ENCODE results near the gene CD302. TPM values are rescaled to one million over a fixed set of nuclear protein-coding genes. Genes with fewer than 3 reads are reported as not detected.

Gene CD302
- total and polyA plus RNA-seq, 2 donors from 2014 or later, result 8.7 to 33.2 TPM

DNA sequence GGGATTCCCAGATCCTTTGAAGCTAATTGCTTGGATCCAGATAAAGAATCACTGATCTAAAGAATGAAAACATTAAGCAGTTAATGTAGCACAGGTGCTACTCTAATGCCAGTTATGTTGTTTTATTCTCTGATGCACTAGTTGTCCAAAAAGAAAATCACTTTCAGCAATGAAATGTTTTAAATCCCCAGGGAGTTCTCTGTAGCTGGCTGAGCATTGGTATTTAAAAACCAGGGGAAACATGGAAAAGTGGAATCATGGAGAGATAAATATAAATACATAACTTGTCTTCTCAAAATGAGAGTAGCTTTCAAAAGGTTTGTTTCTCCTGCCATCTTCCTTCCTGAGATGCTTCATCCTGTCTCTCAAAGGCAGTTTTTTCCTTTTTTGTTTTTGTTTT is 37.7 kb downstream of the CD302 start:
- no peak for TF ChIP-seq CTCF (IDR thresholded peaks at IDR 0.05; ENCODE audit: borderline replicate concordance, extremely low read depth, insufficient read depth)
- H3K27me3 ChIP-seq (ENCODE audit: control insufficient read depth, insufficient read depth, low read length), result no peaks in the 10 kb centered on the region

DNA sequence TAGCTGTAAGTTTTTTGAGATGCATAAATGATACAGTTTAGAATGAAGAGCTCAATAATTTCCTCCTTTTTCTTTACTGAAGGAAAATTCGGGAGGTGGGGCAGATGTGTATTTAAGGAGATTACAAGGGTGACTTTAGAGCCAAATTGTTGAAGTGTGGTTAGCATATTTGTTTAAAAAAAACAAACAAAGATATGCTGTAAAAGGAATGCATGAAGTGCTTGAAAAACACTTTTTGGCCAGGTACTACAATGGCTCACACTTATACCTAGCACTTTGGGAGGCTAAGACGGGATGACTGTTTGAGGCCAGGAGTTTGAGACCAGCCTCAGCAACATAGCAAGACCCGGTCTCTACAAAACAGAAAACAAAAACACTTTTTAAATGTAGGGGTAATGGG is 38.4 kb downstream of the CD302 start:
- FAIRE-seq (no peak), DNase-seq (no peak)
- H3K27ac ChIP-seq (ENCODE audit: low read depth in 2 of 2, low read length in 2 of 2), result no peak overlapping the region
- no peak for TF ChIP-seq CTCF (IDR thresholded peaks at IDR 0.05; ENCODE audit: borderline replicate concordance, extremely low read depth, insufficient read depth)
- H3K27me3 ChIP-seq (ENCODE audit: control insufficient read depth, insufficient read depth, low read length), result no peaks in the 10 kb centered on the region
- peaks cover 8 to 22% (median 19%) of the 10 kb centered on the region in 3 donors for H3K36me3 ChIP-seq (ENCODE audit: control insufficient read depth in 2 of 3, insufficient read depth in 3 of 3, low read length in 3 of 3)
- no peak overlapping the region for H3K9ac ChIP-seq (ENCODE audit: low read length in 3 of 3)
- no peaks in the 10 kb centered on the region for H3K9me3 ChIP-seq (ENCODE audit: control insufficient read depth in 2 of 3, insufficient read depth in 1 of 3, low read length in 3 of 3)
- no peaks in the 10 kb centered on the region for H3K4me1 ChIP-seq (ENCODE audit: control insufficient read depth in 2 of 3, insufficient read depth in 2 of 3, low read depth in 1 of 3, low read length in 3 of 3)
- intact Hi-C loops (cut with DNase I), result no loop called here
- no peak overlapping the region for H3K4me3 ChIP-seq (ENCODE audit: low read length in 3 of 3)

More for the DNA sequence above, 37.7 kb downstream of the CD302 start:
- no peaks in the 10 kb centered on the region for H3K9me3 ChIP-seq (ENCODE audit: control insufficient read depth in 2 of 3, insufficient read depth in 1 of 3, low read length in 3 of 3)
- intact Hi-C loops (cut with DNase I), result no loop called here
- no peak overlapping the region for H3K4me3 ChIP-seq (ENCODE audit: low read length in 3 of 3)
- FAIRE-seq (no peak), DNase-seq (no peak)
- H3K27ac ChIP-seq (ENCODE audit: low read depth in 2 of 2, low read length in 2 of 2), result no peak overlapping the region
- H3K36me3 ChIP-seq (ENCODE audit: control insufficient read depth in 2 of 3, insufficient read depth in 3 of 3, low read length in 3 of 3), result peaks cover 8 to 24% (median 21%) of the 10 kb centered on the region in 3 donors
- no peaks in the 10 kb centered on the region for H3K4me1 ChIP-seq (ENCODE audit: control insufficient read depth in 2 of 3, insufficient read depth in 2 of 3, low read depth in 1 of 3, low read length in 3 of 3)
- no peak overlapping the region for H3K9ac ChIP-seq (ENCODE audit: low read length in 3 of 3)

DNA sequence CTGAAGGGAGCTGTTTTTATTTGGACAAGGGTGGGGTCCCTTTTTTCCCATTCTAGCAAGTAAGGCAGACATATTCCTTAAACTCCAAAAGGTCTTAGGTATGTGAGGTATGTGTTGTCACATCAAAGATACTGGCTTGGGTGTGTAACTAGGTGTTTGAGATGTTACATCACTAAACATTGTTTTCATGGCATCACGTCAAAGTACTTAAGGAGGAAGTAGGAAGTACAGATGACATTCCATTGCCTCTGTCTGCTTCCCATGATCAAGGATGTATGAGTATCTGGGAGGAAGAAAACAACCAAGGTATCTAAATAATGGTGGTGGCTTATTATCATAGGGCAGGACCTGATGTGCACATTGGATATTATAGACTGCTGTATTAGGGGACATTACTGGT is 39.3 kb downstream of the CD302 start:
- no peak for TF ChIP-seq CTCF (IDR thresholded peaks at IDR 0.05; ENCODE audit: borderline replicate concordance, extremely low read depth, insufficient read depth)
- no peak overlapping the region for H3K27ac ChIP-seq (ENCODE audit: low read depth in 2 of 2, low read length in 2 of 2)
- DNase-seq (no peak), FAIRE-seq (no peak)
- intact Hi-C loops (cut with DNase I), result no loop called here
- no peaks in the 10 kb centered on the region for H3K9me3 ChIP-seq (ENCODE audit: control insufficient read depth in 2 of 3, insufficient read depth in 1 of 3, low read length in 3 of 3)
- no peaks in the 10 kb centered on the region for H3K27me3 ChIP-seq (ENCODE audit: control insufficient read depth, insufficient read depth, low read length)
- no peaks in the 10 kb centered on the region for H3K4me1 ChIP-seq (ENCODE audit: control insufficient read depth in 2 of 3, insufficient read depth in 2 of 3, low read depth in 1 of 3, low read length in 3 of 3)
- H3K9ac ChIP-seq (ENCODE audit: low read length in 3 of 3), result no peak overlapping the region
- H3K36me3 ChIP-seq (ENCODE audit: control insufficient read depth in 2 of 3, insufficient read depth in 3 of 3, low read length in 3 of 3), result peaks cover 8 to 20% (median 19%) of the 10 kb centered on the region in 3 donors
- no peak overlapping the region for H3K4me3 ChIP-seq (ENCODE audit: low read length in 3 of 3)

DNA sequence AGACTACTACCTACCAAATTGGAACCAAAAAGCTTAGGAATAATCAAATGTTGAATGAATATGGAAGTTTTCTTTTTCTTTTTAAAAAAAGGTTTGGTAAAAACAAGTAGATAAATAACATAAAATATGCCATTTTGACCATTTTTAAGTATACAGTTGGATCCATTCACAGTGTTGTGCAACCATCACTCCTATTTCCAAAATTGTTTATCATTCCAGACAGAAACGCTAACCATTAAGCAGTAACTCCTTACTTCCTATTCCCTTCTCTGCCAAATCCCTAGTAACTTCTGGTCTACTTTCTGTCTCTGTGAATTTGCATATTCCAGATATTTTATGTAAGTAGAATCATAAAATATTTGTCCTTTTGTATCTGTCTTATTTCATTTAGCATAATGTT is 39.8 kb downstream of the CD302 start:
- Histone ChIP-seq H3K4me3 (ENCODE audit: low read length in 3 of 3) (no peak overlapping the region), H3K9ac (ENCODE audit: low read length in 3 of 3) (no peak overlapping the region), H3K27me3 (ENCODE audit: control insufficient read depth, insufficient read depth, low read length) (no peaks in the 10 kb centered on the region), H3K27ac (ENCODE audit: low read depth in 2 of 2, low read length in 2 of 2) (no peak overlapping the region), H3K36me3 (ENCODE audit: control insufficient read depth in 2 of 3, insufficient read depth in 3 of 3, low read length in 3 of 3) (peaks cover 8 to 19% (median 16%) of the 10 kb centered on the region in 3 donors), H3K4me1 (ENCODE audit: control insufficient read depth in 2 of 3, insufficient read depth in 2 of 3, low read depth in 1 of 3, low read length in 3 of 3) (no peaks in the 10 kb centered on the region), H3K9me3 (ENCODE audit: control insufficient read depth in 2 of 3, insufficient read depth in 1 of 3, low read length in 3 of 3) (no peaks in the 10 kb centered on the region)
- FAIRE-seq, result no peak
- no peak for DNase-seq
- no peak for TF ChIP-seq CTCF (IDR thresholded peaks at IDR 0.05; ENCODE audit: borderline replicate concordance, extremely low read depth, insufficient read depth)
- intact Hi-C loops (cut with DNase I), result no loop called here
